GM21576 (cell line): ENCODE data around the gene MGLL.

ENCODE experiments used
- ATAC-seq: cut with Tn5 transposase; IDR thresholded peaks from one replicate; pipeline ENCODE4 v1.9.1; 2021; ENCODE audit warnings: mild to moderate bottlenecking, moderate library complexity; ENCODE audit not compliant: unreplicated experiment

MGLL gene

DNA sequence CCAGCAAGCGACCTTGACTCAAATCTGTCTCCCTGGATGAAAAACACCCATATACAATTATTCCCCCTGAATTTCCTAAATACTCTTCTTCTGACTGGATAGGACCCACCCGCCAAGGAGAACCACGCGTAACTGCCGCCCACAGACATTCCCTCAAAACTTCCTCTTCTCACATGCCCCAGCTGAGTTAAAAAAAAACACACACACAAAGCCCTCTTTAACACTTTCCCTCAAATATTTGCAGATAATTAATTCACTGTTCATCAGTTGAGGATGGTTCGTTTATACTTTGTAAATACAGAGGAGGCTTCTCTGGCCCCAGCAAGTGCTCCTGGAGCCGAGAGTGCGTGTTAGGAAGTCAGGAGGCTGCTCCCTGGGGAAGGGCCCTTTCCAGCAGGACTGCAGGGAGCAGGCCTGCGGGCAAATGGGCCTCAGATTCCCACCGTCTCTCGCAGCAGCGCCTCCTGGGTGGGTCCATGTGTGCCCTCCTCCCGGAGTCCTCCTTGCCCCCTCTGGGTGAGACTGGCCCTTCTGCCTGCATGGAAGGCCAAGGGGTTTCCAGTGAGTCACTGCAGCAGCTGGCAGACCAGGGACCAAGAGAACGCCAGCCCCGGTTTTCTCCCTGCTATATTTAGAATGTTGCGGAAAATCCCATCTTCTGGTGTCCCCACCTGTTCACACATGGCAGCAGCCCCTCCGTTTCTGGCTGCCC is 46.8 kb downstream of the MGLL start:
- ATAC-seq = no peak

GRCh38 chr3:127774647-127775046 is 47.7 kb downstream of the MGLL start:
- no peak for ATAC-seq

- ATAC-seq = no peak
Measured at GRCh38 chr3:127773752-127774395, 48.4 kb downstream of the MGLL start.

DNA sequence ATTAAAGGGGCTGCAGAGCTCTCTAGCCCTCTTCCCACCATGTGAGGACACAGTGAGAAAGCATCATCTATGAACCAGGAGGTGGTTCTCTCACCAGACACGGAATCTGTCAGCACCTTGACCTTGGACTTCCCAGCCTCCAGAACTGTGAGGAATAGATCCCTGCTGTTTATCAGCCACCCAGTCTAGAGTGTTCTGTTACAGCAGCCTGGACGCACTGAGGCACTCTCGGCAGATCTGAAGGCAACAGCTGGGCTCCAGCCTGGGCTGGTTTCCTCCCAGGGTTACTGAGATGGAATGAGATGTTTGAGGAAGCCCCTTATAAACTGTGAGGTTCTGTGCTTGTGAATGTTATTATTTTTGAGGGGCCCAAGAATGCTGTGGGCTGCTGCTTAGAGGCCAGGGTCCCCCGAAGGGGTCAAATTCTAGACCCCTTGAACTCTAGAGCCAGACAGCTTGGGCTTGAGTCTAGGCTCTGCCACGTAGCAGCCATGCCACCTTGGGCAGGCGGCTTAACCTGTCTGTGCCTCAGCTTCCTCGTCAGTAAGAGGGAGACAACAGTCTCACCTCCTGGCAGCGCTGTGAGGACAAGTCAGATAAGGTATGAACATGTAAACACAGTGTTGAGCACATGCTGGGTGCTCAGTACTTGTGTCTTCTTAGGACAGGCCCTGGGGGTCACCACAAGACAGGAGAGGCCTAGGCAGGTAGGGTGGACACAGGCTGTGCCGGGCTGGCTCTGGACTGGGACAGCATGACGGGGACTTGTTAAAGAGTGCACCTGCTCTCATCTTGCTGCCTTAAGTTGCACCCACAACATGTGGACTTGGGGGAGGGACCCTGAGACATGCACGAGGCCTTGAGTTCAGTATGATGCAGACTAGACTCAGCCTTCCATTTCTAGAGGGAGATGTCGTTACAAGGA is 49.2 kb downstream of the MGLL start:
- ATAC-seq = no peak

DNA sequence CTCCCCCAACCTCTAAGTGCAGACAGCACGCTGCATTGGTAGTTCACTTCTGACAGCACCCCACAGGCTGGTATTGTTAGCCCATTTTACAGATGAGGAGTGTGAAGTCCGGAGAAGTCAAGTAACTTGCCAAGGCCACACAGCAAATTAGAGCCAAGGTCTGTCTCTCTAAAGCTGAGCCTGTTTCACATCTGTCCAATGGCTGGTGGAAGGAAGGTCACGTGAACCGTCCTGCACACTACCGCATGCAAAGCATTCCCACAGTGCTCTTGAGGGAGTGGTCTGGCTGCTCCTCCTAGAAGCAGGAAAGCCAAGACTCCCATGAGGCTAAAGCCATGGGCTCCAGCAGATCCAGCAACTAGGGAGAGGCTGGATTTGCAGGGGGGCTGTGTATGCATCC is 50.0 kb downstream of the MGLL start:
- no peak for ATAC-seq

DNA sequence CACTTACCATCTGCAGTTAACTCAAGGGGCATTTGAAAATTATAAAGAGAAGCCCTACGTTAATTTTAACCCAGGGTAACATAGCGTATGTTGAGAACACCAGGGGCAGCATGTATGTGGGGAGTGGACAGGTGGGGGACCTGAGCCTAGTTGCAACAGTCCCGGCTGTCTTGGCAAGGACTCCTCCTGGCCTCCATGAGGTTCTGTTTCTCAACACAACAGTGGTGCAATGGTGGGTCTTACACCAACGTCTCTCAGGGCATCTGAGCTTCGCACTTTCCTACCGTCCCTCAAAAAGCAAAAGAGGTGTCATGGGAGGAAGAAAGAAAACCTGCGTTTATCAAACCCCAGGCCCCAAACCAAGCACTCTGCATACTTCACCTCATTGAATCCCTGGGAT is 50.6 kb downstream of the MGLL start:
- no peak for ATAC-seq

- ATAC-seq = no peak
Measured at GRCh38 chr3:127770671-127771355, 51.5 kb downstream of the MGLL start.

- ATAC-seq = no peak
Measured at GRCh38 chr3:127769284-127770081, 52.8 kb downstream of the MGLL start.

- no peak for ATAC-seq
Measured at GRCh38 chr3:127768346-127769008, 53.8 kb downstream of the MGLL start.

- ATAC-seq = no peak
Measured at GRCh38 chr3:127767126-127767525, 55.2 kb downstream of the MGLL start.

- no peak for ATAC-seq
Measured at GRCh38 chr3:127765735-127766134, 56.6 kb downstream of the MGLL start.

- ATAC-seq = no peak
Measured at GRCh38 chr3:127764841-127765362, 57.4 kb downstream of the MGLL start.

DNA sequence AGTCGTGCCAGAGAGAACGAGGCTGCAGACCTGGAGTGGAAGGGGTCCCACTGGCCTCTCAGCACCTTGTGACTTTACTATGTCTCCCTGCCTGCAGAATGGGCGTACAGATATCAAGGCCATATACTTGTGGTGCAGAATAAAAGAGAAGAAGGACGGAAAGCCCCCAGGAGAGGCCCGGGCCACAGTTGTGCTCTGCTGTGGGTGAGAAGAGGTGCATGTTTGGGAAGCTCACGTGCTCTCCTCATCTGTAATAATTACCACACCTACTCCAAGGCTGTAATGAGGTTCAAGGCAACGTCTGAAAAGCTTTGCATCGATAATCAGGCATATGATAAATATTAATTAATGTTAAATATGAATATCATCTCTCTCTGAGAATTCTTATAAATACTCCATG is 58.0 kb downstream of the MGLL start:
- no peak for ATAC-seq

DNA sequence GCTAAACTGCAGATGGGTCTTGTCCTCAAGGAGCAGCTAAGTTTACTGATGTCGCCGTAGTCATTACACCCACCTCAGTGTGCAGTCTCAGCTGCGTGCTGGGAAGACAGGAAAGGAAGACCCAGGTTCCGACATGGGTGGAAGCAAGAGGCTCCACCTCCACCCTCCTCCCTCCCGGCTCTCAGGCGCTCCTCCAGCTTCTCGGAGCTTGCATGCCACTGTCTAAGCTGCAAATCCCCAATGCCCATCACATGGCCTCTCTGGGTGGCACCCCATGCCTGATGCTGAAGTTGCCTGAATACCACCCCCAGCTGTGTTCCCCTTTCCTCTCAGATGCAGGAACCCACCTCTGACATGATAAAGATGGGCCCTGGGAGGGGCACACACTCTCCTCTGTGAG is 58.5 kb downstream of the MGLL start:
- no peak for ATAC-seq

DNA sequence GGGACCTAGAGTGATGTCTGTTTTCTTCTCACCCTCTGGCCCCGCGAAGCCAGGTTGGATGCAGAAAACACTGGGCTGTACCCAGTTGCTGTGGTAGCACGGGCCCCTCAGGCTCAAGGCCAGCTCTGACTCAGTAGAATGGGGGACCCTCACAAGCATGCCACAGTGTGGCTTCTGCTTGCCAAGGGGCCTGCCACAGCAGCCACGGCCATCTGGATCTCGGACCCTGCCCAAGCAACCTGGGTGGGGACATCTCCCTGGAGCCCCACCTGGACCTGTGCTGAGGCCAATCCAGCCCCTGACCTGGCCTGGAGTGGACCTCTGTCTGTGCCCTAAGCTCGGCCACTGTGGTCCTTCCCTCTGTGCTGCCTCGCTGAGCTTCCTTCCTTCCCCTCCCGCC is 59.0 kb downstream of the MGLL start:
- no peak for ATAC-seq

DNA sequence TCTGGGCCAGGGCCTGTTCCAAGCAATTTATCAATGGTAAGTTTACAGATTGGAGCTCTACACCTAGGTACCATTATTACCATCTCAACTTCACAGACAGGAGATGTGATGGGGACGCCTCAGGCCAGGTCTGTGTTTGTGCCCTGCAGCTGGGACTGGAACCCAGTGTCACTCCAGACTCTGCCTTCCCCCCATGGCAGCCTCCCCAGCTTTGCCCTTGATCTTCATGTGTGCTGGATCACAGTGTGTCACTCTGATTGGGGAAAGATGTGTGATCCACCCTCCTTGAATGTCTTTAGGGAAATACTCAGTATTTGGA is 59.6 kb downstream of the MGLL start:
- ATAC-seq = no peak

DNA sequence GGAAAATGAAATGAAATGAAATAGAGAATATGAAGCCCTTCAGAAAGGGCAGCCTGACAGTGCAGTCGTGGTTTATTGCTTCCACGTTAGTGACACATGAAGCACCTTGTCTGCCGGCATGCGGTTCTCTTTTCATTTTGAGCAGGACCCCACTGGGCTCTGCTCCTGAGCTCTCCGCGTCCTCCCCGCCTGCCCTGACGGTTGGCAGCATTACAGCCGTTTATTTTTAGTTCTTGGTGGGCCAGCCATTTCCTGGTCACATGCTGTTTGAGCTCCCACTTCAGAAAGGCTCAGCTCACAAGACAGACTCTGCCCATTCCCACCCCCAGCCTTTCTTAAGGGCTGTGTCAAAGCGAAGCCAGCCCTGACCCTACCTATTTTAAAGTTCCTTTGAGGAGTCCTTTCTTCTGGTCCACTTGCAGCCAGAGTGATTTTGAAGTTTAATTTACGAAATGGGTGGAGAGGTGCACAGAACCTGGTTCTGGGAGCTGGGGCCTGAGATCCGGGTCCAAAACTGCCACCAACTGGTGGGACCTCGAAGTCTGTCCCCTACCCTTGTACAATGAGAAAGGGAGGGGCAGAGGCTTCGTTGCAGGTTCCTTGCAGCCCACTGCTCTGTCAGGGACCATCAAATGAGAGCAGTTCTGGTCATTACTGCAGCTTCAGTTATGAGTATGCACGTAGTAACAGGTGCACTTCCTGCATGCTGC is 60.1 kb downstream of the MGLL start:
- ATAC-seq = peak; percentile 63

GRCh38 chr3:127761441-127761801 is 60.9 kb downstream of the MGLL start:
- no peak for ATAC-seq

- ATAC-seq = no peak
Measured at GRCh38 chr3:127760791-127761440, 61.4 kb downstream of the MGLL start.
